B cell (primary cell): Measurements from ENCODE around the gene TRIM25. TPM values are rescaled to one million over a fixed set of nuclear protein-coding genes. Genes with fewer than 3 reads are reported as not detected.

Source experiments
- ATAC-seq: fragments of 200-7000 bp; cut with Tn5 transposase; one replicate; pipeline ENCODE4 v1.10.0; 2021; ENCODE audit warnings: low read depth, mild to moderate bottlenecking, moderate number of reproducible peaks, moderate library complexity
- CTCF ChIA-PET: fragments of 350-600 bp; sonication (Branson Sonifier 250); formaldehyde crosslinking; loops from one replicate; lab custom pipeline; 2021; ENCODE audit warnings: antibody characterized with exemption, inconsistent platforms; lab: Charles Lee
- POLR2A ChIA-PET: fragments of 350-600 bp; sonication (Branson Sonifier 250); formaldehyde crosslinking; loops from one replicate; lab custom pipeline; 2021; ENCODE audit warnings: antibody characterized with exemption; lab: Charles Lee
- DNase-seq: peaks from one replicate; pipeline ENCODE4 v3.0.0; 2013
- H2AFZ ChIP-seq: 2 replicates; pipeline ENCODE4 v1.6.1; 2012; ENCODE audit warnings: mild to moderate bottlenecking, low read depth, low read length; ENCODE audit not compliant: insufficient read depth, poor library complexity, severe bottlenecking
- H3K27ac ChIP-seq, 2 donors: 1 replicate in 1 of 2; 2 replicates in 1 of 2; pipeline ENCODE4 v1.5.1; 2012 to 2013; ENCODE audit warnings: low read length in 2 of 2, mild to moderate bottlenecking in 2 of 2, moderate library complexity in 1 of 2
- H3K27me3 ChIP-seq, 4 experiments: fragments of 200-600 bp in 1 of 4; sonication (generic) in 1 of 4; replicated peaks in 1 of 4; 1 replicate in 2 of 4; 2 replicates in 2 of 4; pipeline versions ENCODE4 v1.6.1 to v1.7.0; 2013 to 2016; ENCODE audit warnings: low read length in 3 of 4, mild to moderate bottlenecking in 2 of 4, mixed read lengths in 1 of 4, moderate library complexity in 1 of 4; ENCODE audit not compliant: insufficient read depth in 4 of 4, control insufficient read depth in 3 of 4; ENCODE audit errors: control extremely low read depth in 1 of 4
- H3K36me3 ChIP-seq, 2 experiments: replicated peaks in 1 of 2; 1 replicate in 1 of 2; 2 replicates in 1 of 2; pipeline versions ENCODE4 v1.6.1 to v1.7.1; 2013; ENCODE audit warnings: low read length in 1 of 2; ENCODE audit not compliant: insufficient read depth in 2 of 2, control insufficient read depth in 1 of 2; ENCODE audit errors: control extremely low read depth in 1 of 2, extremely low read depth in 1 of 2
- H3K4me1 ChIP-seq, 2 donors: fragments of 200-600 bp in 1 of 2; sonication (generic) in 1 of 2; 1 replicate in 1 of 2; 2 replicates in 1 of 2; pipeline versions ENCODE4 v1.5.1 to v1.6.1; 2013 to 2017; ENCODE audit warnings: low read length in 2 of 2; ENCODE audit not compliant: control insufficient read depth in 2 of 2, insufficient read depth in 2 of 2
- H3K4me2 ChIP-seq: replicated peaks from 2 replicates; pipeline ENCODE3; 2012; ENCODE audit warnings: mild to moderate bottlenecking, low read depth, low read length; ENCODE audit not compliant: poor library complexity, severe bottlenecking
- H3K4me3 ChIP-seq, 5 experiments: fragments of 200-600 bp in 1 of 5; sonication (generic) in 1 of 5; 1 replicate in 3 of 5; 2 replicates in 2 of 5; pipeline versions ENCODE4 v1.5.1 to v1.7.0; 2011 to 2016; ENCODE audit warnings: low read length in 4 of 5, mild to moderate bottlenecking in 4 of 5, low read depth in 2 of 5, control low read depth in 1 of 5, moderate library complexity in 1 of 5; ENCODE audit not compliant: insufficient read depth in 1 of 5; ENCODE audit errors: control extremely low read depth in 1 of 5, extremely low read depth in 1 of 5
- H3K79me2 ChIP-seq: fragments of 200-600 bp; sonication (generic); one replicate; pipeline ENCODE4 v1.6.0; 2016; ENCODE audit warnings: low read length; ENCODE audit not compliant: control insufficient read depth, insufficient read depth
- H3K9ac ChIP-seq: fragments of 200-600 bp; sonication (generic); 2 replicates; pipeline ENCODE4 v1.6.1; 2017; ENCODE audit warnings: mild to moderate bottlenecking, low read length, moderate library complexity
- H3K9me3 ChIP-seq, 3 donors: one replicate each; pipeline versions ENCODE4 v1.6.1 to v1.7.1; 2013; ENCODE audit warnings: low read length in 2 of 3; ENCODE audit not compliant: control insufficient read depth in 2 of 3, insufficient read depth in 1 of 3; ENCODE audit errors: control extremely low read depth in 1 of 3
- H4K20me1 ChIP-seq: 2 replicates; pipeline ENCODE4 v1.6.0; 2012; ENCODE audit warnings: mild to moderate bottlenecking, low read length; ENCODE audit not compliant: insufficient read depth, control insufficient read depth, poor library complexity, severe bottlenecking
- H3K27ac Mint-ChIP-seq: one replicate; pipeline ENCODE4 v1.8.0; 2021; ENCODE audit warnings: mixed read lengths
- H3K27me3 Mint-ChIP-seq: one replicate; pipeline ENCODE4 v1.8.0; 2021; ENCODE audit warnings: mixed read lengths
- H3K4me1 Mint-ChIP-seq: one replicate; pipeline ENCODE4 v1.8.0; 2021; ENCODE audit warnings: mixed read lengths
- H3K4me3 Mint-ChIP-seq: one replicate; pipeline ENCODE4 v1.8.0; 2021; ENCODE audit warnings: mixed read lengths
- H3K9me3 Mint-ChIP-seq: one replicate; pipeline ENCODE4 v1.8.0; 2022; ENCODE audit warnings: mixed read lengths; ENCODE audit not compliant: insufficient read depth
- EZH2 ChIP-seq: IDR thresholded peaks from 2 replicates; pipeline ENCODE4 v1.6.1; 2012; ENCODE audit warnings: borderline replicate concordance, low read depth, mild to moderate bottlenecking, moderate library complexity, low read length; ENCODE audit not compliant: insufficient read depth, poor library complexity, severe bottlenecking
- WGBS: methylation state at CpG from one replicate; pipeline ENCODE4 v1.1.5; 2013; ENCODE audit warnings: missing lambda C conversion rate; ENCODE audit not compliant: insufficient coverage; 5-methylcytosine and 5-hydroxymethylcytosine counted together
- intact Hi-C: fragments of 100-400 bp; cut with micrococcal nuclease; formaldehyde crosslinking; loops from one replicate; pipeline ENCODE4 v1.10.0; 2022
- polyA plus RNA-seq: library from polyadenylated mRNA; depleted of rRNA; stranded (reverse); fragments of >200 nt; gene quantifications from 2 replicates; pipeline ENCODE4 v1.2.3, GENCODE V29; 2012
- total RNA-seq, 2 donors: library from RNA; stranded (reverse); fragments of 120-200 nt in 1 of 2; gene quantifications; 1 replicate in 1 of 2; 2 replicates in 1 of 2; pipeline versions ENCODE4 v1.2.3 to v1.2.4, GENCODE V29; 2013 to 2022
- TF ChIP-seq, protein P1 (sequence below): fragments of 200-600 bp; IDR thresholded peaks from one replicate; pipeline ENCODE4 v1.8.0; 2022; ENCODE audit warnings: antibody characterized with exemption, mild to moderate bottlenecking

TRIM25 gene
- total and polyA plus RNA-seq, 2 donors (not counting 1 experiment from before 2014, with no cell fraction given) = 38.5 to 92.4 TPM

DNA sequence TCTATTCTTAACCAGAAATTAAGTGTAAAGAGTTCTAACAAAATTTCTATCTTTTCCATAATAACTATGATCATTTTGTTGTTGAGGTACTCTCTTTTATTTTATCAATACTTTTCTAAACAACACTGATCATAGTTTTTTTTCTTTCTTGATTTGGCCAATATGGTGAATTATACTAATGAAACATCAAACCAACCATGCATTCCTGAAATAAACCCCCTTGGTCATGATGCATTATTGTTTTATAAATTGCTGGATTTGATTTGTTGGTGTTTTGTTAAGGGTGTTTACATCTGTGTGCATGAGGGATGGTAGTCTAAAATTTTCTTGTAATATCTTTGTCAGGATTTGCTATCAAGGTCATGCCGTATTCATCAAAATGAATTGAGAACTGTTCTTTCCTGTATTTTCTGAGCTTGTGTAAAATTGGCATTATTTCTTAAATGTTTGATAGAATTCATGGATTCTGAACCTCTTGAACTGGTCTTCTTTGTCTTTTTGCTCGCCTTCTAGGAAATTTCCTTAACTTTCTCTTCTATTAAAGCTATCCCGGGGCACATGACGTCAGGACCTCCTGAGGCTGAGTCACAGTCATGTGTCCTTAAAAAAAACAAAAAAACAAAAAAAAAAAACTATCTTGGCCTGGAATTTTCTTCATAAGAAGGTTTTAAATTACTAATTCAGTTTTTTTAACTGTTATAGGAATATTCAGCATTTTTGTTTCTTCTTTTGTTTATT lies 3.9 kb upstream of the TRIM25 start:
- no peak overlapping the region for H3K9ac ChIP-seq
- DNase-seq = no peak
- no peaks in the 10 kb centered on the region for H3K27me3 ChIP-seq
- peaks cover 20% of the 10 kb centered on the region for H3K79me2 ChIP-seq
- TF ChIP-seq, protein P1, sequence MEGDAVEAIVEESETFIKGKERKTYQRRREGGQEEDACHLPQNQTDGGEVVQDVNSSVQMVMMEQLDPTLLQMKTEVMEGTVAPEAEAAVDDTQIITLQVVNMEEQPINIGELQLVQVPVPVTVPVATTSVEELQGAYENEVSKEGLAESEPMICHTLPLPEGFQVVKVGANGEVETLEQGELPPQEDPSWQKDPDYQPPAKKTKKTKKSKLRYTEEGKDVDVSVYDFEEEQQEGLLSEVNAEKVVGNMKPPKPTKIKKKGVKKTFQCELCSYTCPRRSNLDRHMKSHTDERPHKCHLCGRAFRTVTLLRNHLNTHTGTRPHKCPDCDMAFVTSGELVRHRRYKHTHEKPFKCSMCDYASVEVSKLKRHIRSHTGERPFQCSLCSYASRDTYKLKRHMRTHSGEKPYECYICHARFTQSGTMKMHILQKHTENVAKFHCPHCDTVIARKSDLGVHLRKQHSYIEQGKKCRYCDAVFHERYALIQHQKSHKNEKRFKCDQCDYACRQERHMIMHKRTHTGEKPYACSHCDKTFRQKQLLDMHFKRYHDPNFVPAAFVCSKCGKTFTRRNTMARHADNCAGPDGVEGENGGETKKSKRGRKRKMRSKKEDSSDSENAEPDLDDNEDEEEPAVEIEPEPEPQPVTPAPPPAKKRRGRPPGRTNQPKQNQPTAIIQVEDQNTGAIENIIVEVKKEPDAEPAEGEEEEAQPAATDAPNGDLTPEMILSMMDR = no peak
- no peak for TF ChIP-seq EZH2
- Mint-ChIP-seq H3K9me3 (no peaks in the 10 kb centered on the region), H3K27ac (no peak overlapping the region), H3K4me3 (no peak overlapping the region), H3K4me1 (peaks cover 27% of the 10 kb centered on the region), H3K27me3 (no peaks in the 10 kb centered on the region)
- H3K27ac ChIP-seq = no peak overlapping the region
- no peaks in the 10 kb centered on the region for H3K9me3 ChIP-seq
- ChIA-PET CTCF (no interaction called here), POLR2A (no interaction called here)
- H3K4me3 ChIP-seq = no peak overlapping the region
- intact Hi-C loops = no loop called here
- no CpG with 5 or more reads among the region's 4 CpGs for WGBS
- H3K4me1 ChIP-seq = peaks cover 14 to 17% of the 10 kb centered on the region in 2 donors
- no peaks in the 10 kb centered on the region for H3K36me3 ChIP-seq
- no peak overlapping the region for H2AFZ ChIP-seq
- peaks cover 6% of the 10 kb centered on the region for H4K20me1 ChIP-seq
- no peak for ATAC-seq
- H3K4me2 ChIP-seq = no peak overlapping the region
